GM10847 (cell line): Measurements from ENCODE around the gene GPR15LG.

Experiments
- POLR2A ChIP-seq: IDR thresholded peaks from 2 replicates; pipeline ENCODE4 v1.6.1; 2011; ENCODE audit not compliant: insufficient read length; ENCODE audit errors: extremely low read depth

GPR15LG gene

DNA sequence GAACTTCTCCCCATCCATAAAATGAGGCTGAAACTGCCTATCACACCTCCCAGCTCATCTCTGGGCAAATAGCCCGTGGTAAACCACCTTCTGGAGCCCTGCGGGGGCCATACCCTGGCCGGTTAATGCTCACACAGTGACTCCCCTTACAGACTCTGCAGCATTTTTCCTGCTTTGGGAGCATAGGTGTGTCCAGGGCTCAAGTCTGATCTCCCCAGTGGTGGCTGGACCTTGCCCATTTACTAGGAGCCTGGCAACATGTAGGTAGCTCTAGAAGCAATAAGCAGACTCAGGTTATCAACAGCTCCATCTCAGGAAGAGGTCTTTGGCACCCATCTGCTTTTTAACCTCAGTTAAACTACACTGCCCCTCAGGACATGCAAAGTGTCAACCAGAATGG, 15.2 kb downstream of the GPR15LG start:
- TF ChIP-seq POLR2A: no peak

DNA sequence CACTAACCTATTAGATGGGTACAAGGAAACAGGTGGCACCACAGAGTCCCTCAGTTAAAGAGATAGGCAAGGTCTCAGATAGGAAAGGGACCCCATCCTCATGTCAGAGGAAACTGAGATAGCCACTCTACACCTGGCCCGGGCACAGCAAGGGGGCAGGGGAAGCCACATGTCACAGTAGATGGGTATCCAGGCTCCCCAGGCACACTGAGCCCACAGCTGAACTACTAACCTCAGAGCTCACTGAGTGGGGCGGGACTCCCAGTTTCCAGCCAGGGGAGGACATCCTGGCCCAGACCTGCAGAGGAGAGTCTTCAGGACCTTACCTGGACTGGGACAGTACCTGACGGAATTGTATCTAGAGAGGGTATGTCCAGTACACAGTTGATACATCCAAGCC, 17.0 kb downstream of the GPR15LG start:
- TF ChIP-seq POLR2A: no peak

DNA sequence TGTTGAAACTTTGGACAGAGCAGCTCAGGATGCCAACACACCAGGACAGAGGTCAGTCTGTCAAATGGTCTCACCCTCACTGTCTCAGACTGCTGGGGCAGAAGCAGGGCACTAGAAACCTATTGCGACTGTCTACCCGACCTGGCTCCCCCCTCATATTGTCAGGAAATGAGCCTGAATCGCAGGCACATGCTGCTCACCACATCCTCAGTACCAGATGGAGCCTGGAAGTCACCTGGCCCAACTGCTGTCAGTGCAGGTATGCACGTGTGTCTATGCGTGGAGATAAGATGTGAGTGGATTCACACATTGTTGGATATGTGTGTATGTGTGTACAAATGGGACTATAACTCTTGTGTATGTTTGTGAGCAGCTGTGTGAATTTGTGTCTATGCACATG, 17.5 kb downstream of the GPR15LG start:
- TF ChIP-seq POLR2A: no peak

DNA sequence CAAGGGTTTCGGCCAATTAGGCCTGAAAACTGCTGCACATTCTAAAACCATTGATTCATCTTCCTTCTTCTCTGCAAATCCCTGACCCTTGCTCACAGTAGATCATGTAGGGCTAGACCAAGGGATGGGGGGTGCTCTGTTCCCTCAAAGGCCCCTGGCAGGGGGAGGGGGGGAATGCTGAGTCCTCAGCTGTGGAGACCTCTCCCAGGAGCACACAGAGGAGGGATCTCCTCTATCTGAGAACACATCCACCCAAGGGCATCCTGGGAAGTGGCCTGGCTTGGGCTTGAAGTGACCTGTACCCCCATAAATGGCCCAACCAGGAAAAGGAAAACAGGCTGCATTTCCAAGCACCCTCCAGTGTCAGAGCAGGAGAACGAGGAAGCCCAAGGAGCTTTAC, 19.7 kb downstream of the GPR15LG start:
- no peak for TF ChIP-seq POLR2A

DNA sequence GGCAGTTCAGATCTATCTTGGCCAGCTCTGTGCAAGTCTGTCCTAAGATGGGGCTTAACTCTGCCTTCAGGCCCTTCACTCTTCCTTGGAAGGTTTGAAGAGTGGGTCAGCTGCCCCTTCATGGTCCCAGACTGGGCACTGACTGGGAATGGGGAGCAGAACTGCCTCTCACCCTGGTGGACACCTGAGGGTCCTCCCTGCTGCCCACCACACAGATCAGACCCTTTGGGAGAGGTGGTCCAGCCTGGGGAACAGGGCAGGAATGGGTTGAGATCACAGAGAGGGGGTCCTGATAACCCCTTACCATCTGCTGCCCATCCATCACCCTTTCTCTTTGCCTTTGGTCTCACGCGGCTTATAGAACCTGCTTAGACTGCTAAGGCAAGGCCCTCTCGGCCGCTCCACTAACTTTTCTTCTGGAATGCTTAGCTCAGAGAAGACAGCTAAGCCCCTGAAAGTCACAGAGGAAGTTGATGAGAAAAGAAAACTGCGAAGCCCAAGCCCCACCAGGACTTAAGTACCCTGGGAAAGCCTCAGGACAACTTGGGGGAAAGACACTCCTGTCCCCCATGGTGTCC, 20.3 kb downstream of the GPR15LG start:
- TF ChIP-seq POLR2A: no peak

DNA sequence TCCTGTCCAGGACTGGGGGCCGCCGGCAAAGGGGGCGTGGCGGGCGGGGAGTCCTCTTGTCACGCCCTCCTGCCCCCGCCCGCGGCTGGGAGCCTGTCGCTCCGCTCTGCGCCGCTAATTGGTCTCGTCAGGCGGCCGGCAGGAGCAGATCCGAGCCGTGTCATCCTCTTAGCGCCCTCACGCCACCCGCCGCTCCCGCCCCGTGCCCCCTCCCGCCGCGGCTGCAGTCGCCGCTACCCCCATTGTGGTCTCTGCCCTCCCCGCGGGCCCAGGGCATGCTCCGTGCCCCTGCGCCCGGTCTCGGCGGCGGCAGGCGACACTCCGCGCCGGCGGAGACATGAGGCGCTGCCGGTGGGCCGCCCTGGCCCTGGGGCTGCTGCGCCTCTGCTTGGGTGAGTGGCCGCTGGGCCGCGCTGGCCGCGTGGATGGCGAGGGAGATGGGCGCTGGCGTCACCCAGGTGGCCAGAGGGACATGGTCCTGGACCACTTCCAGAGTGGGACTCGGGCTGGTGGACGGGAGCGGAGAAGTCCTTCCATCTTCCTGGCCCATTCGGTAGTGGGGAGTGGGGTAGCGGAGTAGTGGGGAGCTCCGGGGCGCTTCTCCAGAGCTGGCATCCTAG, 20.9 kb downstream of the GPR15LG start, which contains the start of gene CDHR1:
Gene CDHR1, plus strand, starts transcription at position 114 of the 620 bp plus-strand sequence. Its CDS starts 224 bp downstream, at position 338.
- no peak for TF ChIP-seq POLR2A

DNA sequence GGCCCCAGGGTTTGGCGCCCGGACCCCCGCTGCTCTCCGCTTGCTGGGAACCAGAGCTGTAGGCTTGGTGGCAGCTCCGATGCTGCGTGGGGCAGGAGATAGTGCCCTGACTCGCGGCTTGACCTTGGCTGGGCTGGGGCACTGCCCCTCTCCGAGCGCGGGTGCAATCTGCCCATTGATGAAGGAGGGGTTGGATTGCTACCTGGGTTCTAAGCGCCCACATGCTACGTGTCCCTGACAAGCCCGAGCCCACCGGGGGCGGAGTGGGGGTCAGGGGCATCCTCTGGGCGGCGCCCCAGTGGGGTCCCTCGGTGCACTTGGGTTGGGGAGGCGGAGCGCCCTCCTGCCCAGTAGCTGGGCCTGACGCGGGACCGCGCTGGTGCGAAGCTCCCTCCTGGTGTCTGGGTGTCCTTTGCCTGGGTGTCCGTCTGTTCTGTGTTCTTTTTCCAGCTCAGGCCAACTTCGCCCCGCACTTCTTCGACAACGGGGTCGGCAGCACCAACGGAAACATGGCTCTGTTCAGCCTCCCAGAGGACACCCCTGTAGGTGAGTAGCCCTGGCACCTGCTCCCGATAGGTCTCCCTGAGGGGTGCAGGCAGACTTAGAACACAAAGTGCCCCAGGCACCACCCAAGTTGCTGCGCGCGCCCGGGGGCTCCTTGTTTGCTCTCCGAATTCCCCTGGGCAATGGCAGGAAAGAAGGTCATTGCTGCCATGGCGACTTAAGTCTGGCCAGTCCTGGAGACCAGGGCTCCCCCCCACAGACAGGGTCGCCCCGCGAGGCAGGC, 21.6 kb downstream of the GPR15LG start:
- no peak for TF ChIP-seq POLR2A

DNA sequence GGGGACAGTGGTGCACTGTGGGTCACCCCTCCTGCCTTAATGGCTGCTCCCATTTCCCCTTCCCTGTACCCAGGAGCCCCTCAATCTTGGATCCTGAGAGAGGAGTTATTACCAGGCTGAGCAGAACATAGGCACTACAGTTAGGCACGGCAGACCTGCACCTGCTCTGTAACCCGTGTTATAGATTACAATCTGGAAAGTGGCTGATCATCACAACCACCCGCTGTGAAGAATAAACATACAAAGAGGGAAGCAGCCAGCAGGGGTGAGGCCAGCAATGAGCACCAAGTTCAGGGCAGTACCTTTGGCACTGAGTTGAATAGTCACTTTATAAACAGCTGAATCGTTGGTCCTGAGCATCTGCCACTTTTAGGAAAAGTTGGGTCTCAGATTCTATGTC, 22.5 kb downstream of the GPR15LG start:
- TF ChIP-seq POLR2A: no peak

DNA sequence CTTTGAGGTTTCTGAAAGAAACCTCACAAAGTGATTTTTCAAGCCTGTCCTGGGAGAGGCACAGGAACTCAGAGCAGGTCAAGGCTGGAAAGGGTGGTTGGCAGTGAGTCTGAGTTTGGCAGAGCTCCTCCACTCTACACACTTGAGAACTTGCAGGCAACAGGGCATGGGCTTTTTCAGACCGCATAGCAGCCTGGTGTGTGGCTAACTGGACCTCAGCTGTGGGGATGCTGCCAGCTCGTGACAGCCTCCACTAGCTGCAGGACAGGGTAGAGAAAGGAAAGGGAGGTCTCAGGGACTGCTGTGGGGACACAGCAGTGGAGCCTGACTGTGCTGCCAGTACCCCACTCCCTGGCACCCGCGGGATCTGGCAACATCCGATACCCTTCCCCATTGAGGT, 23.3 kb downstream of the GPR15LG start:
- TF ChIP-seq POLR2A: no peak

DNA sequence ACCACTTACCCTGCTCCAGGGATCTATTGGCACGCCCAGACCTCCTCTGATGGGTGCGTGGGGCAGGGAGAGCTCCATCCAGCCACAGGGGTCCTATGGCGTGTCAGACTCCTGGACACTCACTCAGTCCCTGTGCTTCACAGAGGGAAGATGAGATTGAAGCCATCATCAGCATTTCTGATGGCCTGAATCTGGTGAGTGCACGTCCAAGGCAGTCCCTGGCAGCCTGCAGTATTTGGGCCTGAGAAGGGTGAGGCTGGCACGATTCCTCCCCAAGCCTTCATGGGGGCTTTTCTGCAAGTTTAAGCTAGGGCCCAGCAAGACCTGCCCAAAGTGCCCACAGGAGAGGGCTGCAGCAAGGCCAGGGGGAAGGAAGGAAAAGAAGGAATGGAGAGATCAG, 24.0 kb downstream of the GPR15LG start:
- TF ChIP-seq POLR2A: no peak

DNA sequence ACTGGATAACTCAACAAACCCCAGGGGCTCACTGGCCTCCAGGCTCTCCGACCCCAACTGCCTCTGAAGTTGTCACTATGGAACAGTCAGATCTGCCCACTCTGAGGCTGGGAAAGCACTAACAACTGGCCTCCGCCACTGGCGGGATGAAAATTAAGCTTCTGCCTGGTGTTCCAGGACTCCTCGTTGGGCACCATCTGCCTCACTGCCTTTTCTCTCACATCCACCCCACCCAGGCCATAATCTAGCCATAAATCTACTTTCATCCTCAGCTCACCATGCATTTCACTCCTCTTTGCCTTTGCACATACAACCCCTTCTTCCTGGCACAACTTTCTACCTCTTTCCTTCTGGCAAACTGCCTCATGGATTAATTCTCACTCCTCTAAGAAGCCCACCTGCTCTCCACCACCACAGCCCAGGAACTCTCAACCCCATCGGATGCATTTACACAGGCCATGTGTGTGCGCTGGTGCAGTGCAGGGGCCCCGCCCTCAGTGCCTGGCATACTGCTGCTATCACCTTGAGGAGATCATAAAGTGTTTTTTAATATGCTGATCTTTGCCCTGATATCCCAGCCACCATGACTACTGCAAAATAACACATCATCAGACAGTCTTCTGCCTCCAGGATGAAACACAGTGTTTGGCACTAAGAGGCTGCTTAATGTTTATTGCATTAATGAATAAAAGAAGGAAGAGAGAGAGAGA, 24.8 kb downstream of the GPR15LG start:
- no peak for TF ChIP-seq POLR2A

DNA sequence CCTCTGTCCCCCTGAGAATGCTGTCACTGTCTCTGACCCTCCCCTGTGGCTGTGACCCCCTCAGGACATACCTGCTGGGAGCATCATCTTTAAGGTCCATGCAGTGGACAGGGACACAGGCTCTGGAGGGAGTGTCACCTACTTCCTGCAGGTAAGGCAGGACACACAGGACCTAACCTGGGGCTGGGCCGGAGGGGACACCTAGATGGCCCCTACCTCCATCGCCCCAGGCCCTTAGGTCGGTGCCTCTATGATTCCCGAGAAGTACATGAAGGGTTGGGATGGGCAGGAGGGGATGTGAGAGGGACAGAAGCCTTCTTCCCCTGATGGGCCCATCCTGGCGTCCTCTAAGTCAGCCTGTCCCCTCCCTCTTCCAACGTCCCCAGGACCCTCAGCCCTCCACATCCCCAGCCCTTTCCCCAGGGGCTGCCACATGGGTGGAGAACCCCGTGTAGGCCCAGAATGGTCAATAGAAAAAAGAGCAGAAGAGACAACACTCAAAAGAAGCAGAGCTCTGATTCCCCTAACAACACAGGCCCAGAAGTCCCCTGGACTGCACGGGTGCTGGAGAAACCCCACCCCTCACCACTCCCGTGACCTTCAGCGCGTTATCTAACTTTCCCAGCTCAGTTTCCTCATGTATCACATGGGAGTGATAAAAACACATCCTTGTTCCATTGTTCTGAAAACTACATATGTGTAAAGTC, 27.1 kb downstream of the GPR15LG start:
- no peak for TF ChIP-seq POLR2A

DNA sequence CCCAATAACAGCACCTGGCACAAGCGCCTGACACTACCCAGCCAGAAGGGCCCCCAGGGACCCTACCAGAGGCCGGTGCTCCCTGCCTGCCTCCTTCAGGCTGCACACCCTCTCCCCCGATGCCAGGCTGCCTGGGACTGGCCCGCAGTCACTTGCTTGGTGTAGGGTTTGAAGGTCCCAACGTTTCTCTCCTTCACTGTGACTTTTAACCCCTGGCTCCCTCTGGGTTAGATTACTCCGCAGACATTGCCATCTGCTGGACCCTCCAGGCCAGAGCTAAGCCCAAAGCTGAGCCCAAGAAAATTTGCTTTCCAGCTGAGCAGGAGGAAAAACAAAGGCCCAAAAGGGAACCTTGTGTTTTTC, 27.6 kb downstream of the GPR15LG start:
- TF ChIP-seq POLR2A: no peak

DNA sequence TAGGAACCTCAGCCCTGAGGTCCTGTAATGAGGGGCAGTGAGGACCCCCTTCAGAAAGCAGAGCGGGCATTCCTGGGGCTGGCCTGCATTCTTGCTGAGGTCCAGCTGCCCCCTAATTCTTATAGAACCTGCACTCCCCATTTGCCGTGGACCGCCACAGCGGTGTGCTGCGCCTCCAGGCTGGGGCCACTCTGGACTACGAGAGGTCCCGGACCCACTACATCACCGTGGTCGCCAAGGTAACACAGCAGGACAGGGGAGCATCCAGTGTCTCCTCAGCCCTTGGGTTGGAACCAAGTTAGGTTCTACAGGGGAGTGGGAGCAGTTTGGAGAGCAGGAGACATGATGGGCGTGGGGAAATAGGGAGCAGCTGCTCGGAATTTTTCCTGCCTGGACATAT, 28.1 kb downstream of the GPR15LG start:
- TF ChIP-seq POLR2A: no peak

DNA sequence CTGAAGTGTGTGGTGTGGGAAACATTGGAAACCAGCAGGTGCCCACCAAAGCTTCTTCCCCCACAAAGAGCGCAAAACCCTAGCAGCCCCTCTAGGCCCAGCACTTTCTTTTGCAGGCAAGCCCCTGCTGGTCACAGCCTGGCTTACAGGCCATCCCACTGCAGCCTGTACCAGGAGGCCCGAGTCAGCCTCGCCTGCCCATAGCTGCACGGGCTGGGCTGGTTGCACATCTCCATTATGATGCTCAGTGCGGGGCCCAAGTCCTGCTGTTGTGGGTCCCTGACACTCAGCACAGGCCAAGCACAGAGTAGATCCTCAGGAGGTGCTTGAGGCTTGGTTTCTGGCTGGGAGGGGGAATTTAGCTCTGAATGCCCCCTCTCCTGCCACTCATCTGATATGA, 28.7 kb downstream of the GPR15LG start:
- TF ChIP-seq POLR2A: no peak
